ENCODE measurements around the gene ENTPD7. TPM values are rescaled to one million over a fixed set of nuclear protein-coding genes. Genes with fewer than 3 reads are reported as not detected.

Gene ENTPD7
- total and polyA plus RNA-seq, 2 donors (not counting 1 experiment from before 2014, with no cell fraction given): 0.75 to 6.2 TPM

- TF ChIP-seq CTCF (IDR thresholded peaks at IDR 0.05) (no peak), EZH2 (IDR thresholded peaks at IDR 0.05; ENCODE audit: borderline replicate concordance, insufficient read depth, low read depth, low read length, poor library complexity, severe bottlenecking) (no peak)
- H3K4me2 ChIP-seq (replicated peaks; ENCODE audit: low read depth, low read length, poor library complexity, severe bottlenecking): no peak overlapping the region
- DNase-seq (no peak), ATAC-seq (ENCODE audit: low read depth) (no peak)
- H3K9ac ChIP-seq (ENCODE audit: low read length): no peak overlapping the region
- no peaks in the 10 kb centered on the region for H3K27me3 Mint-ChIP-seq
- CTCF ChIA-PET: interaction anchor here (1.1 kb wide), 1 partner anchor 38 kb away, joined by 3 read pairs; no protein-coding TSS in a partner anchor
- no peaks in the 10 kb centered on the region for H3K79me2 ChIP-seq (ENCODE audit: control insufficient read depth, insufficient read depth, low read length)
- H3K9me3 ChIP-seq (ENCODE audit: control extremely low read depth in 1 of 3, control insufficient read depth in 2 of 3, insufficient read depth in 1 of 3, low read length in 2 of 3): no peaks in the 10 kb centered on the region
- no peaks in the 10 kb centered on the region for H4K20me1 ChIP-seq (ENCODE audit: control insufficient read depth, insufficient read depth, low read length, poor library complexity, severe bottlenecking)
- H3K27me3 ChIP-seq (replicated peaks in 1 of 4; ENCODE audit: control extremely low read depth in 1 of 4, control insufficient read depth in 3 of 4, insufficient read depth in 4 of 4, low read length in 3 of 4): no peaks in the 10 kb centered on the region
- intact Hi-C loops (cut with micrococcal nuclease): no loop called here
- H3K4me1 Mint-ChIP-seq: peaks cover 7% of the 10 kb centered on the region
- H3K4me3 Mint-ChIP-seq: no peak overlapping the region
- peaks cover 0 to 4% of the 10 kb centered on the region in 2 experiments for H3K36me3 ChIP-seq (replicated peaks in 1 of 2; ENCODE audit: control extremely low read depth in 1 of 2, control insufficient read depth in 1 of 2, extremely low read depth in 1 of 2, insufficient read depth in 2 of 2, low read length in 1 of 2)
- 100% methylated on average over 1 of the region's 2 CpGs for WGBS (ENCODE audit: insufficient coverage)
- H3K4me1 ChIP-seq (ENCODE audit: control insufficient read depth in 2 of 2, insufficient read depth in 2 of 2, low read length in 2 of 2): peaks cover 0 to 4% of the 10 kb centered on the region in 2 donors
- no peak overlapping the region for H3K27ac Mint-ChIP-seq
- no peak overlapping the region for H2AFZ ChIP-seq (ENCODE audit: insufficient read depth, low read depth, low read length, poor library complexity, severe bottlenecking)
- no peak overlapping the region for H3K27ac ChIP-seq (ENCODE audit: low read length in 2 of 2)
- no peak overlapping the region for H3K4me3 ChIP-seq (ENCODE audit: control extremely low read depth in 1 of 5, extremely low read depth in 1 of 5, insufficient read depth in 1 of 5, low read depth in 2 of 5, low read length in 4 of 5)
- POLR2A ChIA-PET: no interaction called here
- H3K9me3 Mint-ChIP-seq (ENCODE audit: insufficient read depth): no peaks in the 10 kb centered on the region
These were observed 13.6 kb downstream of the ENTPD7 start for GRCh38 chr10:99672884-99673283.

- no peak overlapping the region for H2AFZ ChIP-seq (ENCODE audit: insufficient read depth, low read depth, low read length, poor library complexity, severe bottlenecking)
- no peak for TF ChIP-seq CTCF (IDR thresholded peaks at IDR 0.05)
- TF ChIP-seq EZH2 (IDR thresholded peaks at IDR 0.05; ENCODE audit: borderline replicate concordance, insufficient read depth, low read depth, low read length, poor library complexity, severe bottlenecking): no peak
- H3K27me3 ChIP-seq (replicated peaks in 1 of 4; ENCODE audit: control extremely low read depth in 1 of 4, control insufficient read depth in 3 of 4, insufficient read depth in 4 of 4, low read length in 3 of 4): no peaks in the 10 kb centered on the region
- H3K9me3 Mint-ChIP-seq (ENCODE audit: insufficient read depth): no peaks in the 10 kb centered on the region
- DNase-seq (no peak), ATAC-seq (ENCODE audit: low read depth) (no peak)
- peaks cover 0 to 4% of the 10 kb centered on the region in 2 donors for H3K4me1 ChIP-seq (ENCODE audit: control insufficient read depth in 2 of 2, insufficient read depth in 2 of 2, low read length in 2 of 2)
- no peak overlapping the region for H3K4me2 ChIP-seq (replicated peaks; ENCODE audit: low read depth, low read length, poor library complexity, severe bottlenecking)
- H3K27ac Mint-ChIP-seq: no peak overlapping the region
- intact Hi-C loops (cut with micrococcal nuclease): no loop called here
- H4K20me1 ChIP-seq (ENCODE audit: control insufficient read depth, insufficient read depth, low read length, poor library complexity, severe bottlenecking): no peaks in the 10 kb centered on the region
- no peak overlapping the region for H3K9ac ChIP-seq (ENCODE audit: low read length)
- no peak overlapping the region for H3K4me3 ChIP-seq (ENCODE audit: control extremely low read depth in 1 of 5, extremely low read depth in 1 of 5, insufficient read depth in 1 of 5, low read depth in 2 of 5, low read length in 4 of 5)
- no peak overlapping the region for H3K4me3 Mint-ChIP-seq
- peaks cover 7% of the 10 kb centered on the region for H3K4me1 Mint-ChIP-seq
- ChIA-PET POLR2A (no interaction called here), CTCF (interaction anchor here (0.7 to 1.1 kb wide), 2 partner anchors 37 to 121 kb away, joined by 3 to 6 read pairs; no protein-coding TSS in a partner anchor)
- H3K79me2 ChIP-seq (ENCODE audit: control insufficient read depth, insufficient read depth, low read length): no peaks in the 10 kb centered on the region
- H3K9me3 ChIP-seq (ENCODE audit: control extremely low read depth in 1 of 3, control insufficient read depth in 2 of 3, insufficient read depth in 1 of 3, low read length in 2 of 3): no peaks in the 10 kb centered on the region
- no peak overlapping the region for H3K27ac ChIP-seq (ENCODE audit: low read length in 2 of 2)
- H3K27me3 Mint-ChIP-seq: no peaks in the 10 kb centered on the region
- H3K36me3 ChIP-seq (replicated peaks in 1 of 2; ENCODE audit: control extremely low read depth in 1 of 2, control insufficient read depth in 1 of 2, extremely low read depth in 1 of 2, insufficient read depth in 2 of 2, low read length in 1 of 2): peaks cover 0 to 4% of the 10 kb centered on the region in 2 experiments
- 100% methylated on average over 1 of the region's 2 CpGs for WGBS (ENCODE audit: insufficient coverage)
These were observed 14.2 kb downstream of the ENTPD7 start for GRCh38 chr10:99673492-99673891.

All from B cell (primary cell).